Measurements from ENCODE around the gene AADACL4. TPM values are rescaled to one million over a fixed set of nuclear protein-coding genes. Genes with fewer than 3 reads are reported as not detected.
"Not testable (repeated sequence)": the region's sequence is repeated elsewhere in the genome, so short reads cannot be mapped to it uniquely, and the experiment has no call there.

AADACL4 gene
- total and polyA plus RNA-seq, 2 of the 8 experiments (the other 6 are each of a cell fraction or from before 2014, with no cell fraction given), result 0.08 TPM; not detected in 1

DNA sequence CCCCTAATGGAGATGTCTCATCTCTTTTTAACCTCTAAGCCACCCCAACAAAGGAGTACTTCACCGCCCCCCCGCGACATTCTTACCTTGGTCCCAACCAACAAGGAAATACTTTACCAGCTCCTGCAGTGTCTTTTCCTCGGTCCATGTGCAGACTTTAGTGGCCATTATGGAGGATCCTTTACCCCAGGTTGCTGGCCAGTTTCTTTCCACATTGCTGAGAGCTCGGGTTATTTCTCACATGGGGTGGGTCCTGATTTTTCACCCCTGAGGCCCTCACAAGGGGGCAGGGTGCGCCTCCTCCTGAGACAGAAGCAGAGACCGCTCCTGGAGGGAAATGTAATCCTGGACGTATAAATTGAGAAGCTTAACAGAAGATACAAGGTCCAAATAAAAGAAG lies 69.0 kb downstream of the AADACL4 start (continued):
- TF ChIP-seq SRF (IDR thresholded peaks at IDR 0.05; ENCODE audit: low read depth, low read length) (no peak), HDAC2 (IDR thresholded peaks at IDR 0.05; ENCODE audit: borderline replicate concordance in 1 of 2, low read depth in 2 of 2, low read length in 2 of 2) (no peak), PHF8 (conservative IDR thresholded peaks at IDR 0.05; ENCODE audit: low read depth, low read length) (no peak), TAF7 (optimal IDR thresholded peaks at IDR 0.05; ENCODE audit: borderline replicate concordance, low read depth, low read length) (no peak), FOSL1 (IDR thresholded peaks at IDR 0.05; ENCODE audit: insufficient read depth, low read depth, low read length) (no peak), BACH1 (IDR thresholded peaks at IDR 0.05; ENCODE audit: low read length) (no peak), SIX5 (IDR thresholded peaks at IDR 0.05; ENCODE audit: low read depth, low read length) (no peak), SP4 (IDR thresholded peaks at IDR 0.05; ENCODE audit: low read length) (no peak)

DNA sequence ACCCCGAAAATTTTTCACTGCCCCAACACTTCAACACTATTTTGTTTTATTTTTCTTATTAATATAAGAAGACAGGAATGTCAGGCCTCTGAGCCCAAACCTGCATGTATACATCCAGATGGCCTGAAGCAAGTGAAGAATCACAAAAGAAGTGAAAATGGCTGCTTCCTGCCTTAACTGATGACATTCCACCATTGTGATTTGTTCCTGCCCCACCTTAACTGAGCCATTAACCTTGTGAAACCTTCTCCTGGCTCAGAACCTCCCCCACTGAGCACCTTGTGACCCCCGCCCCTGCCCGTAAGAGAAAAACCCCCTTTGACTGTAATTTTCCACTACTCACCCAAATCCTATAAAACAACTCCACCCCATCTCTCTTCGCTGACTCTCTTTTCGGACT lies 69.8 kb downstream of the AADACL4 start:
- peak overlapping the region; percentile 80; the same call in 1 of the 2 replicates for H2BK20ac ChIP-seq (ENCODE audit: low read length)
- peaks cover 9 to 33% (median 26%) of the 10 kb centered on the region in 4 experiments for H3K4me1 ChIP-seq (replicated peaks in 1 of 4; ENCODE audit: control insufficient read depth in 3 of 4, insufficient read depth in 4 of 4, low read length in 3 of 4)
- H3K14ac ChIP-seq (ENCODE audit: insufficient read length); H2BK15ac ChIP-seq (ENCODE audit: low read length); H3K23ac ChIP-seq (ENCODE audit: insufficient read length); H4K20me1 ChIP-seq (replicated peaks in 1 of 2; ENCODE audit: control insufficient read depth in 1 of 2, insufficient read depth in 2 of 2, low read length in 2 of 2); H3K56ac ChIP-seq (replicated peaks; ENCODE audit: insufficient read length, low read depth, low read length); DNase-seq (ENCODE audit: low read depth in 1 of 2, low spot score in 2 of 2); POLR2A ChIA-PET (ENCODE audit: partially characterized antibody); H3K4me2 ChIP-seq (ENCODE audit: insufficient read depth in 1 of 2, low read depth in 2 of 2, low read length in 2 of 2); H3K23me2 ChIP-seq (ENCODE audit: low read depth, low read length); H2AK5ac ChIP-seq (ENCODE audit: low read depth, low read length); H4K91ac ChIP-seq (replicated peaks; ENCODE audit: insufficient read length, low read length); H3K9me3 ChIP-seq (ENCODE audit: insufficient read depth in 2 of 2, low read depth in 1 of 2, low read length in 1 of 2); H3K4ac ChIP-seq (replicated peaks; ENCODE audit: insufficient read length, low read depth, low read length); H3K36me3 ChIP-seq (ENCODE audit: control insufficient read depth in 2 of 4, insufficient read depth in 4 of 4, low read length in 3 of 4); H4K8ac ChIP-seq (ENCODE audit: extremely low read depth, insufficient read depth, low read length); H4K5ac ChIP-seq (ENCODE audit: insufficient read length, low read depth, low read length); H2BK12ac ChIP-seq (ENCODE audit: low read depth, low read length); H2BK120ac ChIP-seq (replicated peaks; ENCODE audit: low read depth, low read length); FAIRE-seq; H2AFZ ChIP-seq (ENCODE audit: low read length); H3K4me3 ChIP-seq (ENCODE audit: extremely low read depth in 1 of 4, insufficient read depth in 2 of 4, low read depth in 3 of 4, low read length in 4 of 4); H3K79me1 ChIP-seq (ENCODE audit: low read depth, low read length); H3K79me2 ChIP-seq (ENCODE audit: control insufficient read depth in 1 of 2, insufficient read depth in 2 of 2, low read length in 2 of 2); H3K27ac ChIP-seq (ENCODE audit: low read depth, low read length); H3K9ac ChIP-seq (replicated peaks in 1 of 4; ENCODE audit: extremely low read depth in 1 of 4, low read depth in 3 of 4, low read length in 3 of 4); H3K27me3 ChIP-seq (replicated peaks in 1 of 4; ENCODE audit: control insufficient read depth in 3 of 4, extremely low read depth in 1 of 4, insufficient read depth in 3 of 4, low read length in 3 of 4): not testable (repeated sequence)
- 71 to 100% methylated on average over 1 to 5 of the region's 5 CpGs for WGBS, 2 experiments (ENCODE audit: extremely low coverage in 1 of 2, insufficient coverage in 1 of 2, insufficient read length in 1 of 2, insufficient replicate concordance in 2 of 2, low coverage in 1 of 2, low lambda C conversion rate in 2 of 2, missing lambda C conversion rate in 1 of 2)
- CTCF ChIA-PET (ENCODE audit: partially characterized antibody), result interaction anchor here (0.6 to 1.2 kb wide), 3 partner anchors 10 to 113 kb away, joined by 3 read pairs; no protein-coding TSS in a partner anchor
- H2BK5ac ChIP-seq (ENCODE audit: low read depth, low read length), result peak overlapping the region; percentile 94; the same call in 1 of the 2 replicates
- H3K18ac ChIP-seq (ENCODE audit: extremely low read depth, low read length), result 0 out of 2 replicates have a peak overlapping the region, but pooled peaks have one; percentile 55

All from H1 (cell line).